ENCODE measurements around the gene ZMIZ1. TPM values are rescaled to one million over a fixed set of nuclear protein-coding genes. Genes with fewer than 3 reads are reported as not detected.

ZMIZ1 gene
- polyA plus RNA-seq, 2 of the 4 experiments (the other 2 are of a cell fraction) = 8.1 to 30.3 TPM

DNA sequence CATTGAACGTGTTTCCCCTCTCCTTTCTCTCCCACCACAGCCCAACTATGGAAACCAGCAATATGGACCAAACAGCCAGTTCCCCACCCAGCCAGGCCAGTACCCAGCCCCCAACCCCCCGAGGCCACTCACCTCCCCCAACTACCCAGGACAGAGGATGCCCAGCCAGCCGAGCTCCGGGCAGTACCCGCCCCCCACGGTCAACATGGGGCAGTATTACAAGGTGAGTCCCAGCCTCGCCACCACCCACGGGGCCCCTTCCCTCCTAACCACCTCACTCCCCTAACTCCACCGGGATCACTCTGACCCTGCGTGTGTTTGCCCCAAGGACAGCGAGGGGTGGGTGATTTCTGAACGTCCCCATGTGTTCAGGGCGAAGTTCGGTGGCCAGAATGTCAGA is 227.7 kb downstream of the ZMIZ1 start:
- H3K9me3 ChIP-seq = no peaks in the 10 kb centered on the region
- no peak for ATAC-seq
- WGBS (ENCODE audit: missing lambda C conversion rate) = 96% methylated on average over 11 of the region's 14 CpGs
- CTCF ChIA-PET = no interaction called here
- no peak for FAIRE-seq
- TF ChIP-seq FOXS1 (CRISPR knock-in tag; IDR thresholded peaks at IDR 0.05) (no peak), POLR2A (IDR thresholded peaks at IDR 0.05; ENCODE audit: low read length) (no peak), RARB (CRISPR knock-in tag; IDR thresholded peaks at IDR 0.05) (no peak), ZC3H11A (IDR thresholded peaks at IDR 0.05) (no peak), TP53 (CRISPR knock-in tag; IDR thresholded peaks at IDR 0.05) (no peak), POLR2AphosphoS2 (conservative IDR thresholded peaks at IDR 0.05; ENCODE audit: low read length) (no peak), HDAC2 (IDR thresholded peaks at IDR 0.05) (no peak), JUNB (IDR thresholded peaks at IDR 0.05) (no peak), CHD2 (IDR thresholded peaks at IDR 0.05; ENCODE audit: low read length, partially characterized antibody) (no peak), MYC (IDR thresholded peaks at IDR 0.05; ENCODE audit: borderline replicate concordance, low read length) (no peak), HOXB13 (CRISPR knock-in tag; IDR thresholded peaks at IDR 0.05; ENCODE audit: low read depth) (no peak), RCOR1 (IDR thresholded peaks at IDR 0.05; ENCODE audit: low read depth, low read length) (no peak)
- TF ChIP-seq, protein P1, sequence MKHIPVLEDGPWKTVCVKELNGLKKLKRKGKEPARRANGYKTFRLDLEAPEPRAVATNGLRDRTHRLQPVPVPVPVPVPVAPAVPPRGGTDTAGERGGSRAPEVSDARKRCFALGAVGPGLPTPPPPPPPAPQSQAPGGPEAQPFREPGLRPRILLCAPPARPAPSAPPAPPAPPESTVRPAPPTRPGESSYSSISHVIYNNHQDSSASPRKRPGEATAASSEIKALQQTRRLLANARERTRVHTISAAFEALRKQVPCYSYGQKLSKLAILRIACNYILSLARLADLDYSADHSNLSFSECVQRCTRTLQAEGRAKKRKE (CRISPR knock-in tag; IDR thresholded peaks at IDR 0.05; ENCODE audit: low read depth) = no peak
- TF ChIP-seq, protein P2, sequence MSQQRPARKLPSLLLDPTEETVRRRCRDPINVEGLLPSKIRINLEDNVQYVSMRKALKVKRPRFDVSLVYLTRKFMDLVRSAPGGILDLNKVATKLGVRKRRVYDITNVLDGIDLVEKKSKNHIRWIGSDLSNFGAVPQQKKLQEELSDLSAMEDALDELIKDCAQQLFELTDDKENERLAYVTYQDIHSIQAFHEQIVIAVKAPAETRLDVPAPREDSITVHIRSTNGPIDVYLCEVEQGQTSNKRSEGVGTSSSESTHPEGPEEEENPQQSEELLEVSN (IDR thresholded peaks at IDR 0.05; ENCODE audit: borderline replicate concordance, low read depth) = no peak
- TF ChIP-seq, protein P3, sequence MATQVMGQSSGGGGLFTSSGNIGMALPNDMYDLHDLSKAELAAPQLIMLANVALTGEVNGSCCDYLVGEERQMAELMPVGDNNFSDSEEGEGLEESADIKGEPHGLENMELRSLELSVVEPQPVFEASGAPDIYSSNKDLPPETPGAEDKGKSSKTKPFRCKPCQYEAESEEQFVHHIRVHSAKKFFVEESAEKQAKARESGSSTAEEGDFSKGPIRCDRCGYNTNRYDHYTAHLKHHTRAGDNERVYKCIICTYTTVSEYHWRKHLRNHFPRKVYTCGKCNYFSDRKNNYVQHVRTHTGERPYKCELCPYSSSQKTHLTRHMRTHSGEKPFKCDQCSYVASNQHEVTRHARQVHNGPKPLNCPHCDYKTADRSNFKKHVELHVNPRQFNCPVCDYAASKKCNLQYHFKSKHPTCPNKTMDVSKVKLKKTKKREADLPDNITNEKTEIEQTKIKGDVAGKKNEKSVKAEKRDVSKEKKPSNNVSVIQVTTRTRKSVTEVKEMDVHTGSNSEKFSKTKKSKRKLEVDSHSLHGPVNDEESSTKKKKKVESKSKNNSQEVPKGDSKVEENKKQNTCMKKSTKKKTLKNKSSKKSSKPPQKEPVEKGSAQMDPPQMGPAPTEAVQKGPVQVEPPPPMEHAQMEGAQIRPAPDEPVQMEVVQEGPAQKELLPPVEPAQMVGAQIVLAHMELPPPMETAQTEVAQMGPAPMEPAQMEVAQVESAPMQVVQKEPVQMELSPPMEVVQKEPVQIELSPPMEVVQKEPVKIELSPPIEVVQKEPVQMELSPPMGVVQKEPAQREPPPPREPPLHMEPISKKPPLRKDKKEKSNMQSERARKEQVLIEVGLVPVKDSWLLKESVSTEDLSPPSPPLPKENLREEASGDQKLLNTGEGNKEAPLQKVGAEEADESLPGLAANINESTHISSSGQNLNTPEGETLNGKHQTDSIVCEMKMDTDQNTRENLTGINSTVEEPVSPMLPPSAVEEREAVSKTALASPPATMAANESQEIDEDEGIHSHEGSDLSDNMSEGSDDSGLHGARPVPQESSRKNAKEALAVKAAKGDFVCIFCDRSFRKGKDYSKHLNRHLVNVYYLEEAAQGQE (IDR thresholded peaks at IDR 0.05) = no peak
- TF ChIP-seq, protein P4, sequence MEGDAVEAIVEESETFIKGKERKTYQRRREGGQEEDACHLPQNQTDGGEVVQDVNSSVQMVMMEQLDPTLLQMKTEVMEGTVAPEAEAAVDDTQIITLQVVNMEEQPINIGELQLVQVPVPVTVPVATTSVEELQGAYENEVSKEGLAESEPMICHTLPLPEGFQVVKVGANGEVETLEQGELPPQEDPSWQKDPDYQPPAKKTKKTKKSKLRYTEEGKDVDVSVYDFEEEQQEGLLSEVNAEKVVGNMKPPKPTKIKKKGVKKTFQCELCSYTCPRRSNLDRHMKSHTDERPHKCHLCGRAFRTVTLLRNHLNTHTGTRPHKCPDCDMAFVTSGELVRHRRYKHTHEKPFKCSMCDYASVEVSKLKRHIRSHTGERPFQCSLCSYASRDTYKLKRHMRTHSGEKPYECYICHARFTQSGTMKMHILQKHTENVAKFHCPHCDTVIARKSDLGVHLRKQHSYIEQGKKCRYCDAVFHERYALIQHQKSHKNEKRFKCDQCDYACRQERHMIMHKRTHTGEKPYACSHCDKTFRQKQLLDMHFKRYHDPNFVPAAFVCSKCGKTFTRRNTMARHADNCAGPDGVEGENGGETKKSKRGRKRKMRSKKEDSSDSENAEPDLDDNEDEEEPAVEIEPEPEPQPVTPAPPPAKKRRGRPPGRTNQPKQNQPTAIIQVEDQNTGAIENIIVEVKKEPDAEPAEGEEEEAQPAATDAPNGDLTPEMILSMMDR (IDR thresholded peaks at IDR 0.05) = no peak
- H3K27ac ChIP-seq = no peak overlapping the region
- H3K4me3 ChIP-seq = no peak overlapping the region
- POLR2A ChIA-PET = no interaction called here
- H3K4me1 ChIP-seq = peaks cover 54% of the 10 kb centered on the region
- H3K4me2 ChIP-seq = no peak overlapping the region
- no peak for DNase-seq (ENCODE audit: low read depth in 1 of 2, low spot score in 1 of 2)

- 0 out of 2 replicates have a peak, but pooled peaks have one; percentile 35 for TF ChIP-seq FOSL2 (IDR thresholded peaks at IDR 0.05)
- TF ChIP-seq FOSL2 (CRISPR knock-in tag; IDR thresholded peaks at IDR 0.05) = peak; percentile 76
- TF ChIP-seq GATA3 (IDR thresholded peaks at IDR 0.05; ENCODE audit: borderline replicate concordance) = no peak
- TF ChIP-seq, protein P5, sequence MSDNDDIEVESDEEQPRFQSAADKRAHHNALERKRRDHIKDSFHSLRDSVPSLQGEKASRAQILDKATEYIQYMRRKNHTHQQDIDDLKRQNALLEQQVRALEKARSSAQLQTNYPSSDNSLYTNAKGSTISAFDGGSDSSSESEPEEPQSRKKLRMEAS (IDR thresholded peaks at IDR 0.05) = peak; percentile 58; the same call in 1 of the 2 replicates
- no peaks in the 10 kb centered on the region for H3K9me3 ChIP-seq
- H3K4me2 ChIP-seq = peak overlapping the region; percentile 62
- POLR2A ChIA-PET = no interaction called here
- ATAC-seq = peak; percentile 84 to 92
- 55% methylated on average over 22 of the region's 27 CpGs for WGBS (ENCODE audit: missing lambda C conversion rate)
- peak overlapping the region; percentile 62 to 89 for H3K27ac ChIP-seq
- FAIRE-seq = no peak
- H3K4me1 ChIP-seq = peaks cover 42% of the 10 kb centered on the region
- CTCF ChIA-PET = no interaction called here
- no peak overlapping the region for H3K4me3 ChIP-seq
- DNase-seq (ENCODE audit: low read depth in 1 of 2, low spot score in 1 of 2) = peak; percentile 84 to 87
These were observed 229.9 kb downstream of the ZMIZ1 start for GRCh38 chr10:79298403-79299244.
